SKM-1 treated with dmso at 0.1 percent for 144 hours (cell line): ENCODE data around the gene SPRR2A.
"Not testable (repeated sequence)": the region's sequence is repeated elsewhere in the genome, so short reads cannot be mapped to it uniquely, and the experiment has no call there.

ENCODE experiments used
- DNase-seq: peaks from one replicate; lab custom pipeline; 2025; ENCODE audit not compliant: unreplicated experiment; lab: John Stamatoyannopoulos, UW

SPRR2A gene

DNA sequence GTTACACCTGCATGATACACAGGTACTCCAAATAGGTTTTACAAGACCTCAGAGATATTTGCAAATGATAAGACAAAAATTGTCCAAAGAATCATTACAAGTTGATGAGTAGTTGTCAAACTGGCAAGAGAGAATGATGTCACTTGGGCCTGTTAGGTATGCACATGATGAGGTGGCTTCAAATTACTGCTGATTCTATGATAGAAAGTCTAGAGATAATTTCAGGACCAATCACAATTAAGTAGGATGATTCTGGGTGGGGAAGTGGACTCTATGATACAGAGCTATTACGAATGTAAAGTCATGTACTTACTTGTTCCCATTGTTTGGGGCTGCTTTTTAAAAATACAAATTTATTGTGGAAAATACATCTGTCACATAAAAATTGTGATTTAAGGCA lies 31.5 kb downstream of the SPRR2A start:
- DNase-seq: no peak

- DNase-seq: no peak
These were observed 32.9 kb downstream of the SPRR2A start for GRCh38 chr1:153024413-153024812.

- DNase-seq: no peak
These were observed 34.2 kb downstream of the SPRR2A start for GRCh38 chr1:153023109-153023508.

- not testable (repeated sequence) for DNase-seq
These were observed 35.0 kb downstream of the SPRR2A start for GRCh38 chr1:153022340-153022739.

GRCh38 chr1:153021829-153022228 lies 35.5 kb downstream of the SPRR2A start:
- DNase-seq: not testable (repeated sequence)

DNA sequence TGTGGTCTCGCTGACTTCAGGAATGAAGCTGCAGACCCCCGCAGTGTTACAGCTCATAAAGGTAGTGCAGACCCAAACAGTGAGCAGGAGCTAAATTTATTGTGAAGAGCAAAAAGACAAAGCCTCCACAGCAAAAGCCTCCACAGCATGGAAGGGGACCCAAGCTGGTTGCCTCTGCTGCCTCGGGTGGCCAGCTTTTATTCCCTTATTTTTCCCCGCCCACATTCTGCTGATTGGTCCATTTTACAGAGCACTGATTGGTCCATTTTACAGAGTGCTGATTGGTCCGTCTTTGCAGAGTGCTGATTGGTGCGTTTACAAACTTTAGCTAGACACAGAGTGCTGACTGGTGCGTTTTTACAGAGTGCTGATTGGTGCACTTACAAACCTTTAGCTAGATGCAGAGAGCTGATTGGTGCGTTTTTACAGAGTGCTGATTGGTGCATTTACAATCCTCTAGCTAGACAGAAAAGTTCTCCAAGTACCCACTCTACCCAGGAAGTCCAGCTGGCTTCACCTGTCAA lies 46.0 kb downstream of the SPRR2A start:
- not testable (repeated sequence) for DNase-seq
